SW 1271 (cell line): ENCODE data around the gene LCNL1.

Source experiments
- DNase-seq, 2 experiments: peaks; one replicate each; lab custom pipeline; 2025; lab: John Stamatoyannopoulos, UW

Gene LCNL1

GRCh38 chr9:136960212-136960937 is 22.4 kb upstream of the LCNL1 start:
- DNase-seq, result no peak

DNA sequence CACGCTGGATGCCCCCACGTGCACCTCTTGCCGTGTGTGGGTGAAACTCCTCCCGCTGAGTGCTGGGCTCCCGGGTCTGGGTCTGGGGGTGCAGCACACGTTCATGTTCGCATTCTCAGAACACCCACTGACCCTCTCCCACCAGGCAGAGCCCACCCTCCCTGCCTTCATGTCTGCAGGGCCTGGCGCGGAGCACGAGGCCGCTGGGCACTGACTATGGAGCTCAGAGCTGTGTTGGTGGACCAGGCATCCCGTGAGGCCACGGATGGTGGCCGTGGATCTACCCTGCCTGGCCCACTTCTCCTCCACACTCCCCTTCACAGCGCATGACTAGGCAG is 21.9 kb upstream of the LCNL1 start:
- DNase-seq, result no peak

DNA sequence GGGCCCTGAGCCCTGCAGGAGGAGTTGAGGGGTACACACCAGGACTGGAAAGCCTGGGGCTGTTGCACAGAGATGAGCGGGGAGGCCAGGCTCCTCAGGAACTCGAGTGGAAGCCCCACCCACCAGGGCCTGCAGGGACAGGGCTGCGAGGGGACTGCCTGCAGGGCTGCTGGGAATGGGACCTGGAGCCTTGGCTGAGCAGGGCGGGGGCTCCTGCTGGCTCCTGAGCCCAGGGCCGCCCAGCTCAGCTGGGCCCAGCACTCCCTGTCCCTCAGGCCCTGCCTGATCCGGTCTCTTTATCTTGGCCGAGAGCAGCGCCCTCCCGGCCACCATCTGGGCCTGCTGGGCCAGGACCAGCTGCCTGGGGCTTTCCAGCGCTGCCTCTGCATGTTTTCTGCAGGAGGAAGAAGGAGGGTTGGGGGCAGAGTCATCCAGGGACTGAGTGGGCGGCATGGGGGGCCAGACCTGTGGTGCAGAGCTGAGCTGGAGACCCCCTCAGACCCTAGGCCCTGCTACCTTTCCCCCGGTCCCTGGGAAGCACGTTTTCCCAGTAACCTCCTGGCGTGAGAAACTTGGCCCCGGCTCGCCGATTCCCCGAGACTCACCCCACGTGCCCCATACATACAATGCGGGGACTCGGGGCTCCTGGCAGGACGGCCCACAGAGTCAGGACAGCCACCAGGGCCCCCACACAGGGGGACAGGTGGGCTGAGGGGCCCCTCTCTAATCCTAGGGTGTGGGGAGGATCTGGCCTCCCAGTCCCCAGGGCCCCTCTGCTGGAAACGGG is 21.3 kb upstream of the LCNL1 start:
- DNase-seq, result no peak

- no peak for DNase-seq
Observed at GRCh38 chr9:136962163-136962562, 20.6 kb upstream of the LCNL1 start.

DNA sequence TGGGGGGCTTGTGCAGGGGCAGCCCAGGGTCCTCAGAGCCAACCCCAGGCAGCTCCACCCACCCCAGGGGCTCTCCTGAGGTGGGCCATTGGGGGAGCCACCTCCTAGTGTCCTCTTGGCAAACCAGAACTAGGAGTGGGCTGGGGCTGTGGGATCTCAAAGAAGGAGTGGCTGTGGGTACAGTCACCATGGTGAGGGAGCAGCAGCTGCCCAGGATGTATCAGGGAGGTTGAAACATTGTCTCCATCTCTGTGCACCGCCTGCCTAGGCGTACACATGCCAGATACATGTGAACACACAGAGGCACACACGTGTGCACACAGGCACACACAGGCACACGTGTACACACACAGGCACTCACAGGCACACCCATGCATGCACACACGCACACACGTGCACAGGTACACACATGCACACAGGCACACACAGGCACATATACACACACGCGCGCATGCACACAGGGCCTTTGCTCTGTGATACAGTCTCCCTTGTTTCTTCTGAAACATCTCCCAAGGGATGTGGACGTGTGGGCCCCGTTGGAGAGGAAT is 20.0 kb upstream of the LCNL1 start:
- no peak for DNase-seq

GRCh38 chr9:136963341-136963740 is 19.5 kb upstream of the LCNL1 start:
- DNase-seq, result no peak

- DNase-seq, result no peak
Observed at GRCh38 chr9:136963751-136964150, 19.0 kb upstream of the LCNL1 start.

DNA sequence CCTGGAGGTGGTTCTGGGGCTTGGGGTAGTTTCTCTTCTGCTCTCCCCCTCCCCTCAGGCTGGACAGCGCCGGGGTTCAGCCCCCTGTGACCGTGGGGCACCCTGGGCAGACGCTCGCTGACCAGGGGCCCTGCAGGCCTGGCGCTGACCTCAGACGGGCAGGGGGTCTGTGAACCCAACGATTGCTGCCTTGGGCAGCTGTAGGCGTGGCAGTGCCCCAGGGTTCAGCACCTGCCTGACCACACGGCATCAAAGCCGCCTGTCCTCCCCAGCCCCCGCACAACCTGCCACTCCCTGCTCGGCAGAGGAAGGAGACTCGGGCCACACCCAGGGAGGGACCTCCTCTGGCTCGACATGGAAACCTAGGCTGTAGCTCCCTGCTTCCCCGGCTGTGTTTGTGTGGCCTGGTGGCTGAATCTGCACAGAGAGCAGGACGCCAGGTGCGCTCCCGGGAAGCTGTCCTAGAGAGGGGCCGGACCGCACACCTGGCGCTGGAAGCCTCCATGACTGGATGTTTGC is 18.6 kb upstream of the LCNL1 start:
- DNase-seq, result no peak

DNA sequence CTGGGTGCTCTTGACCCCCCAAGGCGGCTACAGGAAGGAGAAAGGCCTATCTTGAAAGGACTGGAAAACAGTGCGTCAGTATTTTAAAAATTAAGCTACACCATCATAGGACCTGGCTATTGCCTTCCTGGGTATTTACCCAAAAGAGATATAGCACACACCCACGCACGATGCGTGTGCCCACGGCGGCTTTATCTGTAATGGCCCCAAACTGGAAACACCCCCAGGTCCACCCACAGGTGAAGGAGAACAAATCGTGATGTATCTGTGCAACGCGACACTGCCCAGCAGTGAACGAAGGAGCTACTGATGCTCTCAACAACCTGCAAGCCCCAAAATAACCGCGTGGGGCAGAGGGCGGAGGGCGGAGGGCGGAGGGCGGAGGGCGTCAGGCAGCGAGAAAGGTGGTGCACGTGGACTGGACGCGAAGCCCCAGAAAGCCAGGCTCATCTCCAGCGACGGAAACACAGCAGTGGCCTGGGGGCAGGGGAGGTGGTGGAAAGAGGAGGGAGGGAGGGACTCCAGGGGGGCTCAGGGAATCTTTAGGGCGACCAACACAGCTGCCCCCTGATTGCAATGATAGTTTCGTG is 17.9 kb upstream of the LCNL1 start:
- no peak for DNase-seq

DNA sequence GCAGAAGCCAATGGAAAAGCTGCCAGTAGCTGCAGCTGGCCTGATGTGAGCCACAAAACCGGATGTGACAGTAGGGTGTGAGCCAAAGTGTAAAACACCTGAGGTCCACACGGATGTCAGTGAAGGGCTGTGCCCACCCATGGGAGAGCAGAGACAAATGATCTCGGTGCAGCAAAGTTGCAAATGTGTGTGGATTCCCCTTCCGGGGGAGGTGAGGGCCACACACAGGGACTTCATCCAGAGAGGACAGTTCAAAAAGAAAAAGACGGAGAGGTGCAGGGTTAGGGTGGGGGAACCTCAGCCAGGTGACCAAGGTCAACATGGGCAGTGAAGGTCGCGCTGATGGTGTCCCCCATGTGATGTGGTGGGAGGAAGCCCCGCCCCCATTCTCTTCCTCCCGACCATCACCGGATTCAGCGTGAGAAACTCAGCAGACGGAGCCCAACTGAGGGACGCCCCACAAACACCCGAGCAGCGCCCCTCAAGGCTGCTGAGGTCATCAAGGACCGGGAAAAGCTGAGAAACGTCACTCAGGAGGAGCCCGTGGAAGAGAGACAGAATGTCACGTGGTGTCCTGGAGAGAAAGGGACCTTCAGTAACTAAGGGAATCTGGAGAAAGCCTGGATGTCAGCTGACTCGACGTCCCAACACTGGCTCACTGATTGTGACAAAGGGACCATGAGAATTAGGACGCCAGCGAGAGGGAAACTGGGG is 16.9 kb upstream of the LCNL1 start:
- no peak for DNase-seq

DNA sequence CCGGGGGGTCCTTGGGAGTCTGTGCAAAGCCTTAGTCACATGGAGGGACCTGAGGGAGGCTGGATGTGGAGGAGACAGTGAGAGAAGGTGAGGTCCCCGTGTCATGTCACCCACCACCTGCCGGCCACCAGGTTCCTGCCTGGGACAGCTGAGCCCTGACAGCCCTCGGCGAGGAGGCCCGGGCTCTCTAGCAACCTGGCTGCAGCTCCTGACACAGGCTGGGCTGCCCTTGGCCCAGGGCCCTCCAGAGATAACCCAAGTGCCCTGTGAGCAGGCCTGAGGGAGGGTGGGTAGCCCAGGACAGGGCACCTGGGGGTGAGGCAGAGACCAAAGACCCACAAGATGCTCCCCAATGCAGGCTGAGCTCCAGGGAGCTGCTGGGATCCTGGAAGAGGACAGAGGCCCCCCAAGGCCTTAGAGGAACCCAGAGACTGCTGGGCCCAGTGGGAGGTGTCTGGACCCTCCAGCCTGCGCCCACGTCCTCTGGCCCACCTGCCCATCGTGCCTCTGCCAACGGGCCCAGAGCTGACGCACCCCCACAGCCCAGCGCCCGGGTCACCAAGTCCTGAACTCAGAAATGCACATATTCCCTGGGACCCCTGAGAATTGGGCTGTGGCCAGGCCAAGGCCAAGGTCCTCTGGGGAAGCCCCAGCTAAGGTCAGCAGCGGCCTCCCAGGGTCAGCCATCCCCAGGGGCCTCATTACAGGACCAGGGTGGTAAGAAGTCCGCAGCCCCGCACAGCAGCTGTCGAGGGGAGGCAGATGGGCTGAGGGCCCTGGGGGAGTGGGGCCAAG is 14.3 kb upstream of the LCNL1 start:
- DNase-seq, result no peak

- DNase-seq, result no peak
Observed at GRCh38 chr9:136969150-136969549, 13.6 kb upstream of the LCNL1 start.

- DNase-seq, result no peak
Observed at GRCh38 chr9:136969774-136970173, 13.0 kb upstream of the LCNL1 start.

- no peak for DNase-seq
Observed at GRCh38 chr9:136970361-136970760, 12.4 kb upstream of the LCNL1 start.

GRCh38 chr9:136971746-136972145 is 11.0 kb upstream of the LCNL1 start:
- DNase-seq, result no peak

- DNase-seq, result no peak
Observed at GRCh38 chr9:136972335-136972734, 10.5 kb upstream of the LCNL1 start.

- DNase-seq, result no peak
Observed at GRCh38 chr9:136972743-136973142, 10.1 kb upstream of the LCNL1 start.

- DNase-seq, result no peak
Observed at GRCh38 chr9:136973618-136974617, 8.9 kb upstream of the LCNL1 start.

- no peak for DNase-seq
Observed at GRCh38 chr9:136974817-136975535, 7.8 kb upstream of the LCNL1 start.
